K562 (cell line): Measurements from ENCODE around the gene MCAT. TPM values are rescaled to one million over a fixed set of nuclear protein-coding genes. Genes with fewer than 3 reads are reported as not detected.
A peak's percentile ranks its signal among the peaks of the same experiment; 100 is the strongest.
"Not testable (repeated sequence)": the region's sequence is repeated elsewhere in the genome, so short reads cannot be mapped to it uniquely, and the experiment has no call there.

Experiments used
- EP400 ChIP-seq: fragments of 450-650 bp; IDR thresholded peaks from 2 replicates; pipeline ENCODE4 v1.6.1; 2017; ENCODE audit warnings: antibody characterized with exemption, mild to moderate bottlenecking, moderate library complexity
- NFE2 ChIP-seq: IDR thresholded peaks from 2 replicates; pipeline ENCODE4 v1.6.1; 2014; ENCODE audit warnings: antibody characterized with exemption, low read depth
- SOX6 ChIP-seq: fragments of 450-650 bp; IDR thresholded peaks from 2 replicates; pipeline ENCODE4 v1.6.1; 2014; ENCODE audit warnings: mild to moderate bottlenecking
- ZBTB11 ChIP-seq, 3 experiments: fragments of 200-800 bp in 1 of 3; fragments of 250-450 bp in 1 of 3; fragments of 450-650 bp in 1 of 3; sonication (Bioruptor Pico) in 1 of 3; sonication (Bioruptor generic) in 1 of 3; formaldehyde crosslinking in 1 of 3; IDR thresholded peaks; 2 replicates each; pipeline versions ENCODE4 v1.6.1 to v1.8.0; 2016 to 2022; ENCODE audit warnings: mild to moderate bottlenecking in 2 of 3, missing genetic modification characterization in 2 of 3, missing compliant biosample characterization in 1 of 3, moderate library complexity in 1 of 3
- polyA plus RNA-seq, 8 experiments: library from polyadenylated mRNA; depleted of rRNA in 4 of 8; stranded (reverse) in 5 of 8; unstranded in 3 of 8; fragments of >200 nt; fragmentation: Nextera tagmentation in 2 of 8; fragmentation: Illumina TruSeq in 1 of 8; extraction: Ambion mirVana in 2 of 8; extraction: Trizol in 1 of 8; gene quantifications; 2 replicates each; pipeline versions ENCODE4 v1.2.1 to v1.2.3, GENCODE V29; 2011 to 2014; ENCODE audit warnings: inconsistent platforms in 1 of 8, missing spikeins in 1 of 8
- total RNA-seq, 7 experiments: library from RNA; depleted of rRNA in 6 of 7; stranded (reverse); fragments of >200 nt in 6 of 7; fragmentation: Illumina TruSeq in 2 of 7; extraction: Trizol in 2 of 7; gene quantifications; 2 replicates each; pipeline versions ENCODE4 v1.2.1 to v1.2.3, GENCODE V29; 2011 to 2021; ENCODE audit warnings: low replicate concordance in 1 of 7
- TF ChIP-seq, protein P1 (sequence below), 2 experiments: IDR thresholded peaks in 1 of 2; conservative IDR thresholded peaks in 1 of 2; 2 replicates each; pipeline ENCODE4 v1.6.1; 2016; ENCODE audit warnings: low read depth in 2 of 2, mild to moderate bottlenecking in 1 of 2, missing compliant biosample characterization in 1 of 2, missing genetic modification characterization in 1 of 2, moderate library complexity in 1 of 2
- TF ChIP-seq, protein P2 (sequence below), 2 experiments: fragments of 450-650 bp in 1 of 2; sonication (generic) in 1 of 2; formaldehyde crosslinking in 1 of 2; IDR thresholded peaks; 2 replicates each; pipeline versions ENCODE4 v1.7.1 to v1.9.0; 2016 to 2022; ENCODE audit warnings: inconsistent platforms in 1 of 2, mild to moderate bottlenecking in 1 of 2, missing genetic modification reagents in 1 of 2

MCAT gene
- total and polyA plus RNA-seq, 9 of the 15 experiments (the other 6 are each of a cell fraction or from before 2014, with no cell fraction given), result 3.3 to 27.8 (median 13.9) TPM

- TF ChIP-seq ZBTB11 (CRISPR knock-in tag; IDR thresholded peaks at IDR 0.05), result peak in 1 of 3 experiments; percentile 81; a peak in 2 of 6 replicates
- peak; percentile 85 for TF ChIP-seq SOX6
- TF ChIP-seq, protein P1, sequence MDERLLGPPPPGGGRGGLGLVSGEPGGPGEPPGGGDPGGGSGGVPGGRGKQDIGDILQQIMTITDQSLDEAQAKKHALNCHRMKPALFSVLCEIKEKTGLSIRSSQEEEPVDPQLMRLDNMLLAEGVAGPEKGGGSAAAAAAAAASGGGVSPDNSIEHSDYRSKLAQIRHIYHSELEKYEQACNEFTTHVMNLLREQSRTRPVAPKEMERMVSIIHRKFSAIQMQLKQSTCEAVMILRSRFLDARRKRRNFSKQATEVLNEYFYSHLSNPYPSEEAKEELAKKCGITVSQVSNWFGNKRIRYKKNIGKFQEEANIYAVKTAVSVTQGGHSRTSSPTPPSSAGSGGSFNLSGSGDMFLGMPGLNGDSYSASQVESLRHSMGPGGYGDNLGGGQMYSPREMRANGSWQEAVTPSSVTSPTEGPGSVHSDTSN (CRISPR knock-in tag; IDR thresholded peaks at IDR 0.05; ENCODE audit: low read depth), result peak; percentile 14; the same call in 1 of the 2 replicates
- TF ChIP-seq, protein P1 (tag; conservative IDR thresholded peaks at IDR 0.05; ENCODE audit: low read depth), result not testable (repeated sequence)
- TF ChIP-seq NFE2, result peak; percentile 56; the same call in 1 of the 2 replicates
- 0 out of 2 replicates have a peak, but pooled peaks have one; percentile 31 for TF ChIP-seq EP400
- TF ChIP-seq, protein P2, sequence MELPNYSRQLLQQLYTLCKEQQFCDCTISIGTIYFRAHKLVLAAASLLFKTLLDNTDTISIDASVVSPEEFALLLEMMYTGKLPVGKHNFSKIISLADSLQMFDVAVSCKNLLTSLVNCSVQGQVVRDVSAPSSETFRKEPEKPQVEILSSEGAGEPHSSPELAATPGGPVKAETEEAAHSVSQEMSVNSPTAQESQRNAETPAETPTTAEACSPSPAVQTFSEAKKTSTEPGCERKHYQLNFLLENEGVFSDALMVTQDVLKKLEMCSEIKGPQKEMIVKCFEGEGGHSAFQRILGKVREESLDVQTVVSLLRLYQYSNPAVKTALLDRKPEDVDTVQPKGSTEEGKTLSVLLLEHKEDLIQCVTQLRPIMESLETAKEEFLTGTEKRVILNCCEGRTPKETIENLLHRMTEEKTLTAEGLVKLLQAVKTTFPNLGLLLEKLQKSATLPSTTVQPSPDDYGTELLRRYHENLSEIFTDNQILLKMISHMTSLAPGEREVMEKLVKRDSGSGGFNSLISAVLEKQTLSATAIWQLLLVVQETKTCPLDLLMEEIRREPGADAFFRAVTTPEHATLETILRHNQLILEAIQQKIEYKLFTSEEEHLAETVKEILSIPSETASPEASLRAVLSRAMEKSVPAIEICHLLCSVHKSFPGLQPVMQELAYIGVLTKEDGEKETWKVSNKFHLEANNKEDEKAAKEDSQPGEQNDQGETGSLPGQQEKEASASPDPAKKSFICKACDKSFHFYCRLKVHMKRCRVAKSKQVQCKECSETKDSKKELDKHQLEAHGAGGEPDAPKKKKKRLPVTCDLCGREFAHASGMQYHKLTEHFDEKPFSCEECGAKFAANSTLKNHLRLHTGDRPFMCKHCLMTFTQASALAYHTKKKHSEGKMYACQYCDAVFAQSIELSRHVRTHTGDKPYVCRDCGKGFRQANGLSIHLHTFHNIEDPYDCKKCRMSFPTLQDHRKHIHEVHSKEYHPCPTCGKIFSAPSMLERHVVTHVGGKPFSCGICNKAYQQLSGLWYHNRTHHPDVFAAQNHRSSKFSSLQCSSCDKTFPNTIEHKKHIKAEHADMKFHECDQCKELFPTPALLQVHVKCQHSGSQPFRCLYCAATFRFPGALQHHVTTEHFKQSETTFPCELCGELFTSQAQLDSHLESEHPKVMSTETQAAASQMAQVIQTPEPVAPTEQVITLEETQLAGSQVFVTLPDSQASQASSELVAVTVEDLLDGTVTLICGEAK (IDR thresholded peaks at IDR 0.05), result 0 out of 2 replicates have a peak, but pooled peaks have one; percentile 22
- TF ChIP-seq, protein P2 (CRISPR knock-in tag; IDR thresholded peaks at IDR 0.05), result not testable (repeated sequence)
Observed at GRCh38 chr22:43104056-43104625, 39.1 kb downstream of the MCAT start (continued).
